GM21737 (cell line): ENCODE measurements around the gene CCDC33.
A peak's percentile ranks its signal among the peaks of the same experiment; 100 is the strongest.

Experiments used
- ATAC-seq: cut with Tn5 transposase; IDR thresholded peaks from one replicate; pipeline ENCODE4 v1.9.1; 2021; ENCODE audit warnings: mild to moderate bottlenecking, moderate library complexity; ENCODE audit not compliant: unreplicated experiment

Gene CCDC33

DNA sequence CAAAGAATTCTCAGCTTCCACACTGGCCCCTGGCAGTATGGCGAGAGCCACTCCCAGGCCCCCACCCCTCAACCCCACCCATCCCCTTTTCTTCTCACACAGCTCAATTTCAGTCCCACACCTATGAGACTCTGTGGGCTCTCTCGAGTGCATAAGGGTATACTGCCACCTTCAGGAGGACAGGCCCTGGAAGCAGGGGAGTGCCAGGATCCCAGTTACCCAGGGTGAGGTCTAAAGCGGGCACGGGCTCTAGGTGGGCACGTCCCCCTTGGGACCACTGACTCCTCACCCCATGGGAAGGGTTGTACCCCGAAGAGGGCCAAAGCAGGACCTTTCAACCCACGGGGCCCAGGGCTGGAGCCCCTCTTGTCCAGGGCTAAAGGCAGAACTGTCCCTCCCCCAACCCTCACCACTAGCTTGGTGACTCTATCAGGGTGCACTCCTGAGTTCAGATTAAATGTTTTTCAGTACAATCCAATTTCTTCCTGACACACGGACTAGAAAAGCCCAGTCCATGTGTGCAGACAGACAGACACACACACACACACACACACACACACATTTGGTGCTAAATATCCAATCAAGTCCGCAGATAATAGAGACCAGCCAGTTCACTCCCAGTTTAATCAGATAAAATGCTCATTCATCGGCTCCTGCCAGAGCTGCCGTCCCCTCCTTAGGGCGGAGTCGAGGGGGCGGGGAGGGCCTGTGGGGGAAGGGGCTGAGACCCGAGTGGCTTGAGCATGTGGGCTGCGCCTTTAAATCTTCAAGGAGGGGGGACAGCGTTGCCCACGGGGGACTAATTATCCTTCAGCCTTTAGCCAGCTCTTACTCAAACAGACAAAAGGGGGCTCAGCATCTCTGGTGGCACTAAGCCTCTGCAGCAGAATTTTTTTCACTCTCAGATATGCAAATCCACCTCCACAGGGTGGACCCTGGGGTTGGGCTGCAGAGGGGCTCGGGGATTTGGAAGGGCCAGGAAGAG, 72.0 kb downstream of the CCDC33 start:
- no peak for ATAC-seq

DNA sequence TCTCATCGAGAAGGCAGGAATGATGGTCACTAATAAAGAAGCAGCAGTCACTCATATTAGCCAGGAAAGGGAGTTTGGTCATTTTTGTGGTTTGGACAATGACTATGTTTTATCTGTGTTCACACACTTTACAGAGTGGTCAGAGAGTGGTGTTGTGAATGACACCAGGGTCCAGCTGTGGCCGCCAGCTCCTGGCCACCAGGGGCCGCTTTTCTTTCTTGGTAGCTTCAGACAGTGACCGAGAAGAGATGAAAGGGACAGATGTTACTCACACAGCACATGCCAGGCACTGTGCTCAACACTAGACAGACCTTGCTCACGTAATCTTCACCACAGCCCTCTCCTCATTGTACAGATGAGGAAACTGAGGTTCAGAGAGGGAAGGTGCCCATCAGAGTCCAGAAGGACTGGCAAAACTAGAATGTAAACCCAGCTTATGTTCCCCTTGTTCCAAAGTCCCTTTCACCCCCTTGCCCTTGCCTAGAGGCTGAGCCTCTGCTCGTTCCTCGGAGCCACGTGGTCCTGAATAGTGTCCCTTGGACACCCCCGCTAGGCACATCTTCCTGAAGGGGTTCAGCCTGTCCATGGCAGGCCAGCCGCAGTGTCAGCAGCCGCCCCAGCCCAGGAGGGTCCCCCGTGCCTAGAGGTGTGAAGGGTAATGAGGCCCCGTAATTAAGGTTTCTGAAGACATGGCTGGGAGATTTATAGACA, 75.8 kb downstream of the CCDC33 start:
- no peak for ATAC-seq

DNA sequence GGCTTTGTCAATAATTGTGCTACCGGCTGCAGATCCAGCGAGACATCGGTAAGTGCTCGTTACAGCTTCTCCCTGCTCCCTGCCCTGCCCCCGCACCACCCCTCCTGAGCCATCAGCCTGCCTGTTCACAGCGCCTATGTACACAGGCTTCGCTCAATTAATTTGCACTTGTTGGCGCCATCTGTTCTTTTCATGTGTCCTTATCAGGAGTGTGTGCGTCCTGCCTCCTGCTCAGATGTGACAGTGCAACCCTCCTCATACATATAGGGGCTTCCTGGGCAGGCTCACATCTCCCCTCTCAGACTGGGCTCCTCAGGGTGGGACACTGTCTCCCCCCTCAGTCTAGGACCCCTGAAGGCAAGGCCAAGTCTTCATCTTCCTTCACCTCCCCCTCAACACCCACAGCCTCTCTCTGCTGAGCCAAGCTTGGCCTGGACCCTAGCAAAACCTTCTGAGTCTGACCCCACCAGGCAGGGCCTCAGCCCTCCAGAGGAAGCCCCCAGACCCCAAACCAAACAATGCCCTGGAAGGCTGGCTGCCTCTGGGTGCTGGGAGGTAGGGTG, 76.4 kb downstream of the CCDC33 start:
- no peak for ATAC-seq

DNA sequence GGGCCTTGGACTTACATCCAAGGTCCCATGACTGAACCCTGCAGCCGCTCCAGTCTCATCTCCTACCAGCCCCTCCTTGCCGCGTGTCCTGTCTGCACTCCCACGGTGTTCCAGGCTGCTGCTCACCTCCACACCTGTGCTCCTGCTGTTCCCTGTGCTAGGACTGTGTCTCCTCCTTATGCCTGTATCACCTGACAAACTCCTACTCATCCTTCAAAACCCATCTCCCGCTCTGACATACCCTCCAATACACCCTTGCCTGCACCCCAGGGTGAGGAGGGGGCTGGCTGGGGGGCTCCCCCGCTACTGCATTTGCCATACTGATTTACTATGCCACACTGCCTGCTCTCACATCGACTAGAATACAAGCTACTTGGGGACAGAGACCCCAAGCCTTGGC, 77.8 kb downstream of the CCDC33 start:
- no peak for ATAC-seq

DNA sequence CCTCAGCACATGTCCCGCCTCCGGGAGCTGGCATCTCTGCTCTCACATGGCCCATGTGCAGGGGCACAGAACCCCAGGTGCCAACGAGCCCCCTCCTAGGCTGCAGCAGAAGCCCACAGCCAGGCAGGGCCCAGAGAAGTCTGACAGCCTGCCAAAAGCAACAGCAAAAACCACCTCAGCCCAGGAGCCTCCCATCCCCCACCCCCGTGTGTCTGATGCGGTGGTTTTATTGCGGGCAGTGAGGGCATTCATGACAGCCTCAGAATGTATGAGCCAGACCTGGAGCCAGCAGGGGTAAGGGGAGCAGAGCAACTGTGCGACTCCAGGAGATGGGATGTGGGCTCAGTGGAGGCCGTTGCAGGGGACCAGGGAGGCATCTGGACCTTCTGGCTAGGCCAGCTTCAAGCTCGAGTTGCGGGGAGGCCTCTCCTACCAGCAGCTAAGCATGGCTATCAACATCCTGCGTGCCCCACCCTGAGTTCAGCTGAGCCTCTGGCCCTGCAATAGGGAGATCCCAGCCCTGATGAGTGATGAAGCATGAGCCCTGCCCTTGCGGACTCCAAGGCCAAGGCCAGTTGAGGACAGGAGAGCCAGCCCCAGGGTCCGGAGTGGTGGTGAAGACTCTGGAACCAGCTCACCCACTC, 78.8 kb downstream of the CCDC33 start:
- ATAC-seq = no peak

DNA sequence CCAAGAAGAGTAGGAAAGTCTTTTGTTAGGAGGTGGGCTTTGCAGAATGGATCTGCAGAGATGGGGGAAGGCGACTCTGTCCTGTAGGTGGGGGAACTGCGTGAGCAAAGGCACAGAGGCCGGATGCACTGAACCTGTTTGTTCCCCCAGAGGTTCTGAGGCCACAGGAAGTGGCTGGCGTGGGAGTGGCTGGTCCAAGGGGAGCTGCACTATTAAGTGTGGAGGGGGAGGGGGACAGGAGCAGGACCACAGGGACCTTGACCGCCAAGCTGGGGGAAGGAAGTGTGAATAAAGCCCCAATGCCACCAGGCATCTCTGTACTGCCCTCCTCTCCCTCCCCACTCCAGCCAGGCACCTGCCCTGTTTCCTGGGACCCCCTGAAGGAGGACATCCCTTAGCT, 79.5 kb downstream of the CCDC33 start:
- peak; percentile 52 for ATAC-seq

DNA sequence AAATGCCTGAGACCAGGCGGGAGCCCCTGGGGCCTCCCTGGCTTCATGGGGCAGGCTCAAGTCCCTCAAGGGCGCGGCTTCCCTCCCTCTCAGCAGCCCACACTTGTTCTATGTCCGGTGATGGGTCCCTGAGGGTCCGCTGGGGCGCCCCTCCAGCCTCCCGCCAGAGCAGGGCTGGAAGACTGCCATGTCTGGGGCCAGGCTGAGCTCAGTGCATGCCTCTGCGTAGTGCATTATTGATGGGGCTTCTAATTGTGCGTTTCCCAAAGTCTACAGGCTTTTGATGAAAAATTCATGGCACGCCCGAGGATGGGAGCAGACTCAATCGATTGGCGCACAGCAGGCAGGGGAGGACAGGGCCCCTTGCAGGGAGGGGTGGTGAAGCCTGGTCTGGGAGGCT, 80.0 kb downstream of the CCDC33 start:
- ATAC-seq = no peak

DNA sequence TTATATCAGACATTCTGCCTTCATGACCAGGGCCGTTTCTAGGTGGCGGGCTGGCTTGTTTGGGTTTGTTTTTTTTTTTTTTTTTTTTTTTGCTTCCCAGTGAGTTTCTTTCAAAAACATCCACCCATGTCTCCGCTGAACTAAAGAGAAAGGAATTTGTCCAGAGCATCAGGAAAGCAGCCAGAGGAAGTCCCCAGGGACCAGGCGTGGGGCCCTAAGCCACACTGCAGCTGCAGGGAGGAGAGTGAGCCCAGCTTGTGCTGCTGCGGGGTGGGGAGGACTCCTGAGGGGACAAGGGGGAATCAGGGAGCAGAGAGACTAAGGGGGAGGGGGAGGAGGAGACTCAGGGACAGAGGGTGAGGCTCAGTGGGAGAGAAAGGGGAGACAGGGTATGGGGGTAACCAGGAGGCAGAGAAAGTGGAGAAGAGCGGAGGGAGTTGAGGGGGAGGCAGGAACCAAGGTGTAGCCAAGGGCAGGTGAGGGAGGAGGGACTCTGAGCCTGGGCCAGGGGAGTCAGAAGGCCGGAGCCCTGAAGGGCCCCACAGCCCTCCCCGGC, 81.8 kb downstream of the CCDC33 start:
- ATAC-seq = no peak

DNA sequence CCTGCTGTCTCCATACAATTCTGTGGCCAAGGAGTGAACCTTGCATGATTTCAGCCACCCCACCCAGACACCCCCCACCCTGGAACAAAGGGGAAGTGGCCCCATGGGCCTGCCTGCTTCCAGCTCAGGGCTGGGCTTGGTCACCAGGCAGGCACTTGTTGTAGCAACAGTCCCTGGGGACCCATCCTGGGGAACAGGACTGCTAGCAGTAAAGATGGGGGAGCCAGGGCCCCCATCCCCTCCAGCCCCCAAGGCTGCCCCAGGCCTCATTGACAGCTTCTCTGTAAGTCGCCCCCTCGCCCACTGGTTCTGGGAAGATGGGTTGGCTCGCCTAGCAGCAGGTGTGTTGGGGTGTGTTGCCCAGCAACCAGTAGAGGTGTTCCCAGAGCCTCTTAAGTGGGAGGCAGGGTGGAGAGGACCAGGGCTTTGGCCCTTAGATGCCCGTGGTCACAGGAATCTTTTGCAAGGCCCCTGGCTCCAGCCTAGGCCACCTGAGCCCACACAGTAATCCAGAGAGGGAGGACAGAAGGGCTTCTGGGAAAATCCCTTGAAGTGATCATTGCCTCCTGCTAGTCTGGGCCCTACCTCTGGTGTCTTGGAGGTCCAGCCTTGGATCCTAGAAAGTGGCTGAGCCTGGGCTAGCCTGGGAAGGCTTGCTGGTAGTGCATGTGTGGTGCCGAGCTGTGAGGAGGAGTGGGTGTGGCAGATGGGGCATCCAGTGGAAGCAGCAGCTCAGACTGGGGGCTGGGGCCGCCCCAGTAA, 82.4 kb downstream of the CCDC33 start:
- no peak for ATAC-seq

DNA sequence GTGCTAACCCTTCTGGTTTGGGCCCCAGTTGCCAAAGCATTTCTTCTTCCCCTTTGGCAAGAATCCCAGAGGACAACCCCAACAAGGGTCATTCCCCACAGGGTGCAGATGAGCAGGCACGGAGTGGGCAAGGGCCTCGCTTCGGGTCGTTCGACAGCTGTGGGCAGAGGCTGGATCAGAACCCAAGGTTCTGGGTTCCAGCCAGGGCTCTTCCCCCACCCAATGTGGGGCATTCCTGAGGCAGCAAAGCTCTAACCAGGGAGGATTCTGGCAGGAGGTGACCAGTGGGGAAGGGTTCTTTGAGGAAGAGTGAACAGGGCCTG, 83.0 kb downstream of the CCDC33 start:
- no peak for ATAC-seq

DNA sequence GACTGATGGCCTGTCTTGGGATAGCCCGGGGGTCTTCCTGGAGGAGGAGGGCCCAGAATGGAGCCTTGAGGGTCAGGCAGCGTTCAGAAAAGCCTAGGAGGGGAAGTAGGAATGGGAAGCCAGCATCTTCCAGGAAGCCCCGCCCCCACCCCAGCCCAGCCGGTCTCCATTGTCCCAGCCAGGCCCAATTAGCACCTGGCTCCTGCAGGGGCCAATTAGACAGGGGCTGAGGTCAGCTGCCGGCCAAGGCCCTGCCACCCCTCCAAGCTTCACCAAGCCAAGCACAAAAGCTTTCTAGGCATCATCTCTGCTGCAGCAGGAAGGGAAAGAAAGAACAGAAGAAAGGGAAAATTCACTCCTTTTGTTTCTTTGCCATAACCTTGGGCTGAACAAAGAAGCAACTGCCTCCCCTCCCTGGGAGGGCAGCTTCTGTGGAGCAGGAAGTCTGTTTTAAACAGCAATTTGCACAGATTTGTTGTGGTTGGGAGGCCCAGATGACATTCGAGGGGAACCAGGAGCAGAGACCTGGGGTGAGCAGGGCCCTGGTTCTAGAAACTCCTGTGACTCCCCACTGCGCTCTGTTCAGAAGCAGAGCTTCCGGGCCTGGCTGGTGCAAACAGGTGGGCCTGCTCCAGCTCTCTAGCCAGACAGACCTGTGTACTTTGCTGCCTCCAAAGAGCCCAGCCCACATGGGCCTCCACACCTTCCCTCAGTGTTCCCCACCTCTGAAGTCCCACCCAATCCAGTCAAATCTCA, 83.6 kb downstream of the CCDC33 start:
- no peak for ATAC-seq

DNA sequence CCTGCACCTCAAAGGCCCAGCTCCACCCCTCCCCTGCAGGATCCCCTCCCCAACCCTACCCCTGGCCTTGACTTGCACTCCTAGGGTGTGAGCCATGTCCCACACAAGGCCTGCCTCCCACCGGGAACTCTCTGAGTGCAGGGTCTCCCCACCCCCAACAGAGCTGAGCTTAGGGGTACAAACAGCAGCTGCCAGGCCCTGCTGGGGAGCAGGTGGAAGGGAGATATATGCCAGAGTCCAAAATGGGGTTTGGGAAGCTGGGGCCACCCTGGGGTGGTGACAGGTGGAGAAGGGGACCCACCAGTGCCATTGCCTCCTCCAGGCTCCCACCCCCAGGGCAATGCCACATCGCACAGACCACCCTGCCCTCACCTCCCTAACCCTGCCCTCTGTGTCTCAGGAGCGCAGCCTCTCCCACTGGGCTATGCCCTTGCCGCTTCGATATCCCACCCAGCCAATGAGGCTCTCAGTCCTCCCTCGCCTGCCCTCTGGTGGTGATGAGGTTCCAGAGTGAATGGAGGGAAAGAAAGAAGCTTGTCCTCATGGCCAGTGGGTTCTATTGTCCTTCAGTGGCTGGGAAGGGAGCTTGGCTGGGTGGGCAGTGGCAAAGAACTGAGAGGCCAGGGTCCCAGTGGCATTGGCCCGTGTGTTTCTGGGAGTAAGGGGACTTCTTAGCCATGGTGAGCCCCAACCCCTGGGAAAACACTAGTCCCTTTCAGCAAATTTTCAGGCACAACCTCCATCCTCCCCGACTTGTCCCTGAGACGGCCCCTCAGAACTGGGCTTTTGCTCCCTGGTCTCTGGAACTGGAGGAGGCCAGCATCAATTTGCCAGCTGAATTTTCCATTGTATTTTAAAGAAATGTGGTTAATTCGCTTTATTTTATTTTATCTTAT, 84.5 kb downstream of the CCDC33 start:
- no peak for ATAC-seq

DNA sequence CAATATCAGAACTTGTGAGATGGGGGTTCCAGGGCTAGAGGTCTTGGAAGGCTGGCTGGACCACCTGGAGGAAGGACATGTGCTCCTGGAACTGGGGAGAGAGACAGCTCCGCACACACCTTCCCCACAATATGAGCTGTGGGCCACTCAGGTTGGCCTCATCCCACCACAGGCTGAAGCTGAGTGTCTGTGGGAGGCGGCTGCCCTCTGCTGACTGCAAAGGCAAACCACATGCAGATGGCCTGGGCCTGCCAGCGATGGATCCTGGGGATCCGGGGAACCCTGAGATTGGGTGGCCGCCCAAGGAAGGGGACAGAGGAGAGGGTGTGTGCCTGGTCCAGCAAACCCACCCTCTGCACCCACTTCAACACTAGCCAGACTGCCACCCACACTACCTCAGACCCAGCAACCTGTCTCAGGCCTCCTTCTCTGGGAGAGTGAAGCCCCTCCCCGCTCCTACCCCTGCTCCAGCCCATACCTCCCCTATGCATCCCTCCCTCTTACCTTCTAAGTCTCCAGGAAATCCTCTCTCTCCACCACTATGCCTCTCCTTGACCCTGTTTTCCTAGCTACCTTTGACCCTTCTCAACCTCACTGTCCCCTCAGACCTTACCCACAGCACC, 86.5 kb downstream of the CCDC33 start:
- no peak for ATAC-seq

DNA sequence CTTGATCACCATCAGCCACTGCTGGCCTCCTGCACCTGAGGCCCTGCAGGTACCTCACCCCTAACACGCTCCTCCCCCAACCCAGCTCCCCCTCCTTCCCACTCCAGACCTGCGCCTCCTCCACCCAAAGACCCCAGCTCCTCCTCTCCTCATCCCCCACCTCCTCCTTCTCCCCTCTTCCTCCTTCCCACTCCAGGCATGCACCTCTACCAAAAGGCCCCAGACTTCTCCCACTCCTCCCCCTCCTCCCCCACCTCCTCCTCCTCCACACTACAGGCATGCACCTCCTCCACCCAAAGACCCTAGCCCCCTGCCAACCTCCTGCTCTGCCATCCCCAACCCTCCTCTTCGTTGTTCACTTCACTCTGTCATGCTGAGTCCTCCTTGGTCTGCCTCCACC, 88.6 kb downstream of the CCDC33 start:
- no peak for ATAC-seq

DNA sequence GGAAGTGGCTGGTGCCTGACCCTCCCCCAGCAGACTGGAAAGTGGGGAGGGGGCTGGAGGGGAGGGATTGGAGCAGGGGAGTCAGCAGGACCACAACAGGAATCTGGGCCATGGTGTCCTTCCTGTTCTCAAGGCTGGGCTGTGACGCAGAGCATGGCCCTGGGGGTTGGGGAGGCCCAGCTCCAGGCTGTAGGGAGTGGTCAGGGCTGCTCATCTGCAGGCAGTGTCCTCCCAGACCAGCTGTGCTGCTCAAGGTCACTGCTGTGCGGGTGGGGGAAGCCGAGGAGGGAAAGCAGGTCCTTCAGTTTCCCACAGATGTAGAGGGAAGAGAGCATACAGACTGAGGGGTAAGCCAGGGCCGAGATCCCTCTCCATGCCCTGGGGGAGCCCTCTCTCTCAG, 90.6 kb downstream of the CCDC33 start:
- ATAC-seq = no peak

DNA sequence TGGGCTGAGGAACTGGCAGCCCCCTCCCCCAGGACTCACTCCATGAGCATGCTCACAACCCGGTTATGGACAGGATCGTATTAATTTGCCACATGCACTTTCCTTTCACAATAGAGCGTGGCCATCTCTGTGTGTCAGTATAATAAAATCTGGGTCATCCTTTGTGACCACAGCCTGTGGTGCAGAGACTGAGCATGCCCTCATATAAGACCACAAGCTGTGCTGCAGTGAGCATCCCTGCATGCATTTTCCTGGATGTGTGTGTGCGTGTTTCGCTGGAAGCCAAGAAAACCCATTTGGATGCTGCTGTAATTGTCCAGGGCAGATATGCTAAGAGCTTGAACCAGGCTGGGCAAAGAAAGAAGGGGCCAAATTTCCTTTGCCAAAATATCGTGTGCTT, 91.6 kb downstream of the CCDC33 start:
- ATAC-seq = no peak

DNA sequence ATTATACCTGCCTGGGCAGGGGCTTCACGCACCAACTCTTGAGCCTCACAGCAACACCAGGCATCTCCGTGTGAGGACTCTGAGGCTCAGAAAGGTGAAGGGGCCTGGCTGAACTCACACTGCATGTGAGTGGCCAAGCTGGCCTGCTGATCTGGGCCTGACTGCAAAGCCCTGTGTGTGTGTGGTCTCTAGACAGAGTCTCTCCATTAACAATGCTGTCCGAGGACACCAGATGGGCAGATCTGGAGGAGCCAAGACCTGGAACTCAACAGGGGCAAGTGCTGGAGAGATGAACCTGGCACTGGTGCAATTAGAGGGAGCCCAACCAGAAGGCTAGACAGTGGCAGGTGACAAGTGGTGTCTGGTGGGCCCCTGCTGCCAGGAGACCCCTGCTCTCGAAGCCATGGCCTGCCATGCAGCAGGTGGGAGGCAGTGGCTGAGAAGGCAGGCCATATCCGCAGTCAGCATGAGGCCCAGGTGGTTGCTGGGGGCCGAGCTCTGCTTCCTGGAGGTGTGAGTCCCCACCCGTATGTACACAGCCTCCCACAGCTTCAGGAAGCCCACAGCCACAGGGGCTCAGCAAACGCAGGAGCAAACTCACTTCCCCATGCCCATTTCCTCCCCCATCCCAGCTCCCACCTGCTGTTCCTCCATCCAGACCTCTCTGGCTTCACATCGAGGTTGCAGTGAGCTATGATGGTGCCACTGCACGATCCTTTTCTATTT, 92.4 kb downstream of the CCDC33 start:
- ATAC-seq = no peak
